Stimulated activated CD4-positive, alpha-beta T cell treated with anti-CD3 and anti-CD28 coated beads, Interleukin-4, amount 100 ng/mL, for 24 hours (primary cell): ENCODE measurements around the gene PAX7.

Experiments used
- DNase-seq: peaks from one replicate; pipeline ENCODE4 v3.0.0-alpha.2; 2020

PAX7 gene

DNA sequence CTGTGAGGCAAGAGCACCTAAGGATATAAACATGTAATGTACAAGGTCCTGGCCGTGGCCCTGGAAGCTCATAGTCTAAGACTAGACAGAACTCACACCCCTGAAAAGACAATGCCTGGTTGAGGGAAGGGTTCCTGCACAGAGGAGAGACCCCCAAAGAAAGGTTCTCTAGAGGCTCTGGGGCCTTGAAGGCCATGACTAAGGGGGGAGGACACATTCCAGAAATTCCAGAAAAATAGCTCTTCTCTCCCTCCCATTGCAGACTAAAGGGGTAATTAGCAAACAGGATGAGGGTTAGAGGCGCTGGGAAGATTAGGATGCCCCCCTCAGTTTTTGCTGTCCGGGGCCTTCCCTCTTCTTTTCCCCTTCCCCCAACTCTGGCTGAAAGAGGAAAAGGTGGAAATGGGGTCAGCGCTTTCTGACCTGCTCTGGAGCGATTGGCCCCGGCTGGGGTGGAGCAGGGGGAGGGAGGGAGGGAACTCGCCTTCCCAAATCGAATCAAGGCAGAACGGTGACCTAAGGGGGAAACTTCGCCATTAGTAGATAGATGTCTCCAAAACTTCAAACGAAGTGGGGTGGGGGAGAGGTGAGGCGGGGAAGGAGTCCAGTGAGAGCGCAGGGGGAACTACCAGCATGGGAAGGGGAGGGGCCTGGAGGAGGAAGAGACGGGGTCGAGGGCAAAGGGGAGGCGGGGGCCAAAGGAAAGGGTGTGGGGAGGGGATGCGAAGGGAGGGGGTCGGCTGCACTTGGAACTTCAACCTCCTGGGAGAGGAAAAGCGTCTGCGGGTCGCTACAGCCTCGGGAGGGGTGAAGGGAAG lies 11.8 kb downstream of the PAX7 start:
- no peak for DNase-seq

GRCh38 chr1:18643154-18644012 lies 12.7 kb downstream of the PAX7 start:
- no peak for DNase-seq

- no peak for DNase-seq
Observed at GRCh38 chr1:18644013-18644399, 13.4 kb downstream of the PAX7 start.

DNA sequence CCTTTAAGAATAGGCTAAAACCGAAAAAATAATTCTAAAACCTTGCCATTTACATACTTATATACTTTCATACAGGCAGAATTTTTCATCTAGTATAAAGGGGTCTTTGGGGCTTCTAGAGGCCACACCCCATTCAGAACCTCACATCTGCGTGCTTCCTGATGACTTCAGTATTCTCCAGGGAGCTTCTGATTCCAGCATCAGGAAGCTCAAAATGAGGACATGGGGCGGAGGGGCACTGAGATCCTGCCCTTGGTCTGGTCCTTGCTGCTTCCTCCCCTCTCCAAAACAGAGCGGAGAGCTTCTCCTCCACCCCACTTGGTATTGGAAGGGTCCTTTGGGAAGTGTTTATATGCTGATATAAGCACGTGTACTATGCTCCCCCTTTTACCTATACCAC lies 13.8 kb downstream of the PAX7 start:
- no peak for DNase-seq

DNA sequence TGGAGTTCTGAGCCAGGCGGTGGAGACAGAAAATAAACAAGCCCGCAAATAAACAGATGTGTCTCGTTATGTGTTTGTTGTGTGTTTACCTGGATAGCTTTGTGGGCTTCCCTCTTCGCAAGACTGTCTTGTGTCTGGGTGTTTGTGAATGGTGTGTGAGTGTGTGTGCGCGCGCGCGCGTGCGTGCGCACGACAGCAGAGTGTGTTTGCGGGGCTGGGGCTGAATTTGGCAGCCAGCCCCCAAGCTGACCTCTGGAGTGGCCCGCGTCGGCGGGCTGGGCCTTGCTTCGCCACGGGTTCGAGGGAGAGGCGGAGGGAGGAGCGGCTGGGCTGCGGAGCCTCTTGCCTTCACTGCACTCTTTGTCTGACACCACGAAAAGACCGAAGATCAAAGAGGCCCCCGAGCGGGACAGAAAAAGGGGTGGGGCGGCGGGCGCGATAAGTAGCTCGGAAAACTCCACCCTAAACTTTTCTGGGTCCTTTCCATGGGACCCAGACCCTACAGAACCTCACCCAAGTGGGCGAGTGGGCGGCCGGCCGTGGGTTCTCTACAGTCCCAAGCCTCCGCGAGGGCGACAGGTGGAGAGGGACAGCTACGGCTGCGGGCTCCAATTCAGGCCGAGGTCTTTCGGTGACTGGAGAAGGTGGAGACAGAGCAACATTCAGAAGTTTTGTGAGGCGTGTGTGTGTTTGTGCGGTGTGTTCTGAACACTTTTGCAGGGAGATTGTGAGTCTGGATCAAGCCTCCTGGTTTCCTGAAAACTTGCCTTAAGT lies 14.5 kb downstream of the PAX7 start:
- DNase-seq = no peak

DNA sequence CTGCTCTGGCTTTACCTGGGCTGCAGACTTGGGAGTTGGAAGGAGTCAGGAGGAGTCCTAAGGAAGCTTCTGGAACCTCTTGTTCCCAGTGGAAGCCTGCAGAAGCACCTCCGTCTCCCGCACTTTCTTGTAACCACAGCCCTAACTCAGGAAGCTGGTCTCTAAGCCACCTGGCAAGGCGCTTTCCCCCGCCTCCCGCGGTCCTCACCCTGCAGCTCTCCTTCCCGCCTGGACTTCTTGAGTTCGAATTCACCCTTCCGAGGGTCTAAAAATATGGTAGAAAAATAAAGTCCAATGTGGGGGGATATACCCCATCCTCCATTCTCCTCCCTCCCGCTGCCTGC lies 15.1 kb downstream of the PAX7 start:
- DNase-seq = no peak

- DNase-seq = no peak
Observed at GRCh38 chr1:18646091-18646785, 15.6 kb downstream of the PAX7 start.

- DNase-seq = no peak
Observed at GRCh38 chr1:18646786-18647410, 16.3 kb downstream of the PAX7 start.

- DNase-seq = no peak
Observed at GRCh38 chr1:18647681-18648214, 17.1 kb downstream of the PAX7 start.

DNA sequence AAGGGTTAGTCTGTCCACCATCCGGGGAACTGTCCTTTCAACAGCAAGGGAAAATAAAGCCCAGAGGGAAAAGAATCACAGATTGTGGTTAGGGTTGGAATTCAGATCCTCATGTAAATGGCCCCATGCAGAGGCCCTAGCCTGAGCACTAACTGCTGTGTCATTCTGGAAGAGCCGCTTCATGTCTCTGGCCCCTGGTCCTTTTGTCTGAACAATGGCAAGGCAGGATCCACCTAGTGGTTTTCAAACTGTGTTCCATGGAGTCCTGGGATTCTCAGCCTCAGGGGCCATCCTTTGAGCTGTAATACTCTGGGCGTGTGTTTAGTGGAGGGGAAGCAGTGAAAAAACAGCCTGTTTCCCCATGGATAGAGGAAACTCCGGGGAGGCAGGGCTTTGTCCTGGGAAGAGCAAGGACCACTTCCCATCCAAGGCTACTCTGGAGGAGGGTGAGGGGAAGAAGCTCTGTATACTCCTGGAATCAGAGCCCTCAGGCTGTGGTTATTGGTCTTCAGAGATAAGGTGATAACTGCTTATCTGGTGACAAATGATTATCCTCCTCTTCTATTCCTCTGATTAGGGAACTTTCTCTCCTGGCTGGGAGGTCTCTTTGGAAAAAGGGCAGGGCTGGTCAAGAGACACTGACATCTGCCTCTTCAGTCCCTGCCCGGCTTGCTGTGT lies 19.2 kb downstream of the PAX7 start:
- DNase-seq = no peak

GRCh38 chr1:18651713-18652112 lies 21.1 kb downstream of the PAX7 start:
- DNase-seq = no peak

GRCh38 chr1:18652791-18653190 lies 22.1 kb downstream of the PAX7 start:
- DNase-seq = no peak

GRCh38 chr1:18653367-18653766 lies 22.7 kb downstream of the PAX7 start:
- no peak for DNase-seq

DNA sequence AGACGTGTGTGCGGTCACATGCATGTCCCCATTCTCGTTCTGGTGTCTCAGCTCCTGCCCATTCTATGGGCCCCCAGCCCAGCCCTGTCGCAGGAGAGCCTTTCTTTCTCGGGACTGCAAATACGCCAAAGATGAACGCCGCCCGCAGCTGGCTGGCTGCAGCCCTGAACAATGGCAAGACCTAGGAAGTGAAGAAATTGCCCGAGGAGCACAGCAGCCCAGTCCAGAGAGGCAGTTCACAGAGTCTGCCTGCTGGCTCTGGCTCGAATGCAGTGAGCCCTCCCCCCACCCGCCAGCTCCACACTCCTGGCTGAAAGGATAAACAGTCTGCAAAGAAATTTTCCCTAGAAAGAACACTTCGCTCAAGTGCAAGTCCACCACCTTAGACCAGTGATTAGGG lies 23.3 kb downstream of the PAX7 start:
- DNase-seq = no peak

GRCh38 chr1:18654599-18654998 lies 24.0 kb downstream of the PAX7 start:
- DNase-seq = no peak

- no peak for DNase-seq
Observed at GRCh38 chr1:18657506-18658201, 27.0 kb downstream of the PAX7 start.

GRCh38 chr1:18658831-18659230 lies 28.2 kb downstream of the PAX7 start:
- no peak for DNase-seq

DNA sequence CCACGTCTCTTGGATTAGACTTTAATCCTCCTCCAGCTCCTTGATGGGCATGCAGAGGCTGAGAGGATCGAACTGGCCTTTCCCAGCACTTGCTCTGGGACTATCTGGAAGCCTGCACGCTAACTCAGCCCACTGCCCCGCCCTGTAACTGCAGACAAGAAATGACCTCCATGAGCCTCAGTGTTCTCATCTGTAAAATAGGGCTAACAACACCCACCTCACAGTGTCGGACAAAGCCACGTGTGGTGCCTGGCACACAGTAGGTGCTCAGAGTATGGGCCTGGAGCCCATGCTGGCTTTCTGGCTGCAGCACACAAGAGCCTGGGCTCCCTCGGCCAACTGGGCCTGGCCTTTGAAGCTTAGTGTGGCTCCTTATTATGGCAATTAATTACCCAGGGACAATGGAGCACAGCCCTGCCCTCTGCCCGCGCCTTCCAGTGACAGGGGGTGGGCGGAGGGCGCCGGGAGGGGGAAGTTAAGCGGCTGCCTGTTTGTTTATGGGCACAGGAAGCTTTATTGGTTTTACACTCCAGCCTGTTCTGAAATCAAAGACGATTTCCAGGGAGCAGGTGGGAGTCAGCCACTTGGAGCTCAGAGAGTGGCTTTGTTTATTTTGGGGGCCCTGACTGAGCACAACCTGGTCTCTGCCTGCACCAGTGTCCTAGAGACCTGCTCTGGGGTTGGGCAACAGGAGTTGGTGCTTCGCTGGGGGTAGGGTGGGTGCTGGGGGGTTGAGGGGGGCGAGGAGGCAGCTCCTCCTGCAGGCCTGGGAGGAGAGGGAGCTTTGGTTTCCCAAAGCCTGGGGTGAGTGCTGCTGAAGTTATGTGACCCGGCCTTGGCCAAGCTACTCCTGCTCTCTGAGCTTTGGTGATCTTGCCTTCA lies 31.0 kb downstream of the PAX7 start:
- DNase-seq = no peak

- no peak for DNase-seq
Observed at GRCh38 chr1:18662286-18662639, 31.6 kb downstream of the PAX7 start.
